Metanephros (tissue), 2 donors: ENCODE data around the gene RHBDF1. TPM values are rescaled to one million over a fixed set of nuclear protein-coding genes. Genes with fewer than 3 reads are reported as not detected.

ENCODE experiments used
- small RNA-seq: library from RNA; depleted of rRNA; stranded (forward); fragments of <200 nt; gene quantifications from one replicate; pipeline ENCODE3, GENCODE V24; 2014; ENCODE audit warnings: low replicate concordance
- total RNA-seq: library from RNA; depleted of rRNA; stranded (reverse); fragments of >200 nt; gene quantifications from one replicate; pipeline ENCODE4 v1.2.3, GENCODE V29; 2014

Gene RHBDF1, protein sequence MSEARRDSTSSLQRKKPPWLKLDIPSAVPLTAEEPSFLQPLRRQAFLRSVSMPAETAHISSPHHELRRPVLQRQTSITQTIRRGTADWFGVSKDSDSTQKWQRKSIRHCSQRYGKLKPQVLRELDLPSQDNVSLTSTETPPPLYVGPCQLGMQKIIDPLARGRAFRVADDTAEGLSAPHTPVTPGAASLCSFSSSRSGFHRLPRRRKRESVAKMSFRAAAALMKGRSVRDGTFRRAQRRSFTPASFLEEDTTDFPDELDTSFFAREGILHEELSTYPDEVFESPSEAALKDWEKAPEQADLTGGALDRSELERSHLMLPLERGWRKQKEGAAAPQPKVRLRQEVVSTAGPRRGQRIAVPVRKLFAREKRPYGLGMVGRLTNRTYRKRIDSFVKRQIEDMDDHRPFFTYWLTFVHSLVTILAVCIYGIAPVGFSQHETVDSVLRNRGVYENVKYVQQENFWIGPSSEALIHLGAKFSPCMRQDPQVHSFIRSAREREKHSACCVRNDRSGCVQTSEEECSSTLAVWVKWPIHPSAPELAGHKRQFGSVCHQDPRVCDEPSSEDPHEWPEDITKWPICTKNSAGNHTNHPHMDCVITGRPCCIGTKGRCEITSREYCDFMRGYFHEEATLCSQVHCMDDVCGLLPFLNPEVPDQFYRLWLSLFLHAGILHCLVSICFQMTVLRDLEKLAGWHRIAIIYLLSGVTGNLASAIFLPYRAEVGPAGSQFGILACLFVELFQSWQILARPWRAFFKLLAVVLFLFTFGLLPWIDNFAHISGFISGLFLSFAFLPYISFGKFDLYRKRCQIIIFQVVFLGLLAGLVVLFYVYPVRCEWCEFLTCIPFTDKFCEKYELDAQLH
- total RNA-seq = 36.4 TPM

DNA sequence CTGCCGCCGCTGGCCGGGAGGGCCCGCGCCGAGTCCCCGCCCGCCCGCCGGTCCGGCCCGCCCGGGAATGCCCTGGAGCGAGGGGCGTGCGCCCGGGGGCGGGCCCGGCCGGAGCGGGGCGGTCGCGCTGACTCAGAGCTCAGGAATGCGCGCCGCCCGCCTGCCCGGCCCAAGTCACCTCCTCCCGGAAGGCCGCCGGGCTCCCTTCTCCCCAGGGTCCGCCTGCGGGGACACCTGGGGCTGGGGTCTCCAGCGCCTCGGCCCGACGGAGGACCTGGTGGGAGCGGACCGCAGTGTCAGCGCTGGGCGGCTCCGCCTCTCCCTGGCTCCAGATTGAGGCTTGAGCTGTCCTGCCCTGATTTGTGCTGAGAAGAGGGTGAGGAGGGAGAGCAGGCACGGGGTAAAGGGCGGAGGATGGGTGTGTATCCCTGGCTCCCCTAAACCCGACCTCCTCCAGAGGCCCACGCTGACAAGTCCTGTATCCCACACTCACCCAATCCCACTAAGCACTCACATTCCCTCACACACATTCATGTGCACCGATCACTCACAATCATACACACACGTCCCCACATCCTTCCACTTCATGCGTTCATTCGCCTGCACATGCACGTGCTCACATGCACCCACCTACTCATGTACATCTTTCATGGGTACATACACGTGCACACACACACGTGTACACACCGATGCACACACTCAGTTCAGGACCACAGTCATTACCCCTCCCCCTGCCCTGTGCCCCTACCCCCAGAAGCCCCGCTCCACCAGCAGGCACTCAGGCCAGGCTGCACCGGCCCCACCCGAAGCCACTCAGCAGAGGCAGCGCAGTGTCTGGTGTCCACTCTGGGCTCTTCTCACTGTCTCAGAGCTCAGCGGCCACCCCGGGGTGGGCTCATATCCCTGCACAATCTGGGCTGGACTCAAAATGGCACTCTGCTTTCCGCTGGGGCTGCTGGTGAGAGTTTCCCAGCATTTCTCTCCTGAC, at the start of gene RHBDF1:
RHBDF1 (minus strand) TSS at position 71 of the 988 bp plus-strand sequence. CDS start 7,616 bp downstream, outside the sequence.

GRCh38 chr16:77807-78443, 5.5 kb upstream of the RHBDF1 start, which contains the start of gene MPG:
Gene MPG (plus strand): TSS chr16:78225. CDS start chr16:78310, 85 bp downstream.

DNA sequence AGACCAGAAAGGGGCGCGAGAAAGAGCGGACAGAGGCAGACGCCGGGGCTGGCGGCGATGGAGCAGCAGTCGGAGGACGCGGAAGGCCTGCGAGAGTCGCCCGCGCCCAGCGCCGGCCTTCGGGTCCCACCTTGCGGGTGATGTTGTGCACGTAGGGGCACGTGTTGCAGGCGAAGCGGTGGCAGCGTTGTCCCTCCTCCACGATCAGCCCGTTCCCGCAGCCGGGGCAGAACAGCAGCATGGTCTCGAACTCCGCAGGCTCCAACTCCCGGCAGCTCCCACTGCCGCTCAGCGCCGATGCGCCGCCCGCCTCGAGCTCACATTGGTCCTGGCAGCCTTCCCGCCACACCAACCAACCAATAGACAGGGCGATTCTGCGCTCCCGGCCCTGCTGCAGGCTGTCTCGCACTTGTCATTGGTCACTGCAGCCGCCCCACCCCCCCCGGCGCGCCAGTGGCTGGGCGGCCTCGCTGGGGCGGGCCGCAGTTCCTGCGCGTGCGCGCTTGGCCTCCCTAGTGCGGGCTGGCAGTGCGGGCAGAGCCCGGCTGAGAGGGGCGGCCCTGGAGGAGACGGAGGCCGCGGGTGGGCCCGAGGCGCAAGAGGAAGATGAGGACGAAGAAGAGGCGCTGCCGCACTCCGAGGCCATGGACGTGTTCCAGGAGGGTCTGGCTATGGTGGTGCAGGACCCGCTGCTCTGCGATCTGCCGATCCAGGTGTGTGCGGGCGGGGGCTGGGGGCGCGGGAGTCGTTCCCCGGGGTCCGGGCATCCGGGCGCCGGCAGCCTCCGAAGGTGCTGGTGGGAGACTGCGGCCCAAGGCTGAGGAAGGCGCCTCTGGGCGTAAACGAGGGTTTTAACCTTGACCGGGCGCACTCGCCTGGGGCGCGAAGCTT, 18.8 kb downstream of the RHBDF1 start, which contains the start of the genes POLR3K and SNRNP25:
POLR3K (minus strand) TSS at position 263 of the 891 bp plus-strand sequence; CDS start at position 241, 22 bp downstream.
SNRNP25 (plus strand) TSS at position 483 of the 891 bp plus-strand sequence; CDS start at position 672, 189 bp downstream.

Small RNA genes lying within 50 kb of the gene (small RNA-seq; reads per million reads assigned to genes)
- not detected for gene MIR6859-4
- not detected for gene Z69720.2

Other genes starting within 250 kb of the RHBDF1 start
- 3.6 TPM for gene POLR3K, start 19.0 kb downstream of the RHBDF1 start, total RNA-seq
- 15.2 TPM for gene SNRNP25, start 18.8 kb downstream of the RHBDF1 start, total RNA-seq
- 87.7 TPM for gene MPG, start 5.6 kb upstream of the RHBDF1 start, total RNA-seq
- 31.1 TPM for gene NPRL3, start 66.0 kb upstream of the RHBDF1 start, total RNA-seq
- gene HBZ, start 80.0 kb upstream of the RHBDF1 start, total RNA-seq = 38.7 TPM
- 135 TPM for gene HBM, start 93.3 kb upstream of the RHBDF1 start, total RNA-seq
- gene HBA2, start 100.2 kb upstream of the RHBDF1 start, total RNA-seq = 14,996 TPM
- 5,051 TPM for gene HBA1, start 104.0 kb upstream of the RHBDF1 start, total RNA-seq
- 6.5 TPM for gene HBQ1, start 107.8 kb upstream of the RHBDF1 start, total RNA-seq
- gene LUC7L, start 156.8 kb upstream of the RHBDF1 start, total RNA-seq = 93.1 TPM
- gene FAM234A, start 162.2 kb upstream of the RHBDF1 start, total RNA-seq = 70.0 TPM
- 4.9 TPM for gene RGS11, start 203.3 kb upstream of the RHBDF1 start, total RNA-seq
- 1.6 TPM for gene ARHGDIG, start 208.0 kb upstream of the RHBDF1 start, total RNA-seq
- gene PDIA2, start 210.5 kb upstream of the RHBDF1 start, total RNA-seq = 0.47 TPM